Measurements from ENCODE around the gene FOXP1. TPM values are rescaled to one million over a fixed set of nuclear protein-coding genes. Genes with fewer than 3 reads are reported as not detected.

Gene FOXP1
- total RNA-seq, 4 donors from 2014 or later: 13.2 to 46.6 (median 29.2) TPM

DNA sequence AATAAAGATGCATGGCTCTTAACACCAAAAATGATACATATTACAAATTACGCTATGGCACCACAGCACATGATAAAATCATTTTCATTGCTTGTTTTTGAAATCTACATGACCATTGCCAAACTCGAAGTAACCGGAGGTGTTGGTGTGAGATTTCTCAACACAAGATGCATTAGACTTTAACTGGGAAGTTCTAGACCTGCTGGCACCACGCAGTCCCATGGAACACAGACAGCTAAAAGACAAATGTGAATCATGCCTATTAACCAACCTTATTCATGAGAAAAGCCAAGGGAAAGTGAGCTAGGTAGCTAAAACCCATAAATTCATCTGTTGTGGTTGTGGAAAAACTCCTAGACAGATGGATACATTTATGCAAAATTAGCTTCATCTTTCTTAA lies 595.4 kb downstream of the FOXP1 start:
- intact Hi-C loops (cut with DNase I; ENCODE audit: low total_unique reads) (no loop called here), in situ Hi-C loops (cut with MboI; ENCODE audit: low sequenced_read_pairs in 4 of 4) (loop anchor here in 1 of 4 donors (10.0 to 25.0 kb wide), 2 partner anchors 67 to 599 kb away; partner anchors contain the start of gene FOXP1)
- ATAC-seq (peak in 1 of 2 donors; percentile 31), DNase-seq (no peak)
- Histone ChIP-seq H3K4me3 (no peak overlapping the region), H3K36me3 (peaks cover 0 to 20% of the 10 kb centered on the region in 2 donors), H3K4me1 (peaks cover 41 to 49% of the 10 kb centered on the region in 2 donors), H3K27ac (peak overlapping the region in 2 of 4 donors; percentile 26 to 56), H3K9me3 (no peaks in the 10 kb centered on the region), H3K27me3 (no peaks in the 10 kb centered on the region)
- TF ChIP-seq POLR2A (IDR thresholded peaks at IDR 0.05): no peak
- TF ChIP-seq, protein P1, sequence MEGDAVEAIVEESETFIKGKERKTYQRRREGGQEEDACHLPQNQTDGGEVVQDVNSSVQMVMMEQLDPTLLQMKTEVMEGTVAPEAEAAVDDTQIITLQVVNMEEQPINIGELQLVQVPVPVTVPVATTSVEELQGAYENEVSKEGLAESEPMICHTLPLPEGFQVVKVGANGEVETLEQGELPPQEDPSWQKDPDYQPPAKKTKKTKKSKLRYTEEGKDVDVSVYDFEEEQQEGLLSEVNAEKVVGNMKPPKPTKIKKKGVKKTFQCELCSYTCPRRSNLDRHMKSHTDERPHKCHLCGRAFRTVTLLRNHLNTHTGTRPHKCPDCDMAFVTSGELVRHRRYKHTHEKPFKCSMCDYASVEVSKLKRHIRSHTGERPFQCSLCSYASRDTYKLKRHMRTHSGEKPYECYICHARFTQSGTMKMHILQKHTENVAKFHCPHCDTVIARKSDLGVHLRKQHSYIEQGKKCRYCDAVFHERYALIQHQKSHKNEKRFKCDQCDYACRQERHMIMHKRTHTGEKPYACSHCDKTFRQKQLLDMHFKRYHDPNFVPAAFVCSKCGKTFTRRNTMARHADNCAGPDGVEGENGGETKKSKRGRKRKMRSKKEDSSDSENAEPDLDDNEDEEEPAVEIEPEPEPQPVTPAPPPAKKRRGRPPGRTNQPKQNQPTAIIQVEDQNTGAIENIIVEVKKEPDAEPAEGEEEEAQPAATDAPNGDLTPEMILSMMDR (IDR thresholded peaks at IDR 0.05 in 4 of 5, conservative IDR thresholded peaks at IDR 0.05 in 1 of 5): no peak

- Histone ChIP-seq H3K9me3 (no peaks in the 10 kb centered on the region), H3K27me3 (no peaks in the 10 kb centered on the region), H3K4me3 (no peak overlapping the region), H3K27ac (no peak overlapping the region), H3K36me3 (peaks cover 0 to 20% of the 10 kb centered on the region in 2 donors), H3K4me1 (peaks cover 47 to 50% of the 10 kb centered on the region in 2 donors)
- ATAC-seq (no peak), DNase-seq (no peak)
- no peak for TF ChIP-seq POLR2A (IDR thresholded peaks at IDR 0.05)
- TF ChIP-seq, protein P1 (IDR thresholded peaks at IDR 0.05 in 4 of 5, conservative IDR thresholded peaks at IDR 0.05 in 1 of 5): no peak
- intact Hi-C loops (cut with DNase I; ENCODE audit: low total_unique reads) (no loop called here), in situ Hi-C loops (cut with MboI; ENCODE audit: low sequenced_read_pairs in 4 of 4) (loop anchor here in 1 of 4 donors (10.0 to 25.0 kb wide), 2 partner anchors 69 to 602 kb away; partner anchors contain the start of gene FOXP1)
Measured at GRCh38 chr3:70985572-70985971, 598.0 kb downstream of the FOXP1 start.

GRCh38 chr3:70984776-70985482 lies 598.6 kb downstream of the FOXP1 start:
- DNase-seq (no peak), ATAC-seq (no peak)
- TF ChIP-seq POLR2A (IDR thresholded peaks at IDR 0.05): no peak
- TF ChIP-seq, protein P1 (IDR thresholded peaks at IDR 0.05 in 4 of 5, conservative IDR thresholded peaks at IDR 0.05 in 1 of 5): no peak
- intact Hi-C loops (cut with DNase I; ENCODE audit: low total_unique reads): no loop called here
- peaks cover 0 to 20% of the 10 kb centered on the region in 2 donors for H3K36me3 ChIP-seq
- in situ Hi-C loops (cut with MboI; ENCODE audit: low sequenced_read_pairs in 4 of 4): loop anchor here in 1 of 4 donors (10.0 to 25.0 kb wide), 2 partner anchors 70 to 602 kb away; partner anchors contain the start of gene FOXP1
- peak overlapping the region in 2 of 4 donors; percentile 78 to 81 for H3K27ac ChIP-seq
- H3K27me3 ChIP-seq: no peaks in the 10 kb centered on the region
- H3K9me3 ChIP-seq: no peaks in the 10 kb centered on the region
- peaks cover 46 to 47% of the 10 kb centered on the region in 2 donors for H3K4me1 ChIP-seq
- H3K4me3 ChIP-seq: no peak overlapping the region

DNA sequence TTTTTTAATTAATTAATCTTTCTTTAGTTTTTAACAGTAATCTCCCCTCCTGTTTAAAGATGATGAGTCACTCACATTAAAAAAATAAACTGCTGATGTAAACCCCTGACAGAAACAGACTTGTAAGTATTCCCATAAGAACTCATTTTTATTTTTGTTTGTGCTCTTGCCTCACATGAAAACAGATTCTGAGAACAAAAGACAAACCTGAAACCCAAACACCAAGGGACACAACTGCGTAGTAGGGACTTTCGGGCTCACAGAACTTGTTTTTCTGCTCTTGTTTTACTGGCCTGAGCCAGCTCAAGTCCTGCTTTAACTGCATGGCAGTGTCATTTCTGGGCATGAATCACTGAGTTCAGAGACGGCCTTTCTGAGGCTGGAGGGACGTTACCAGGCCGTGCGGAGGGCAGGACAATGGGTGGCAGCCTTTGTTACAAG lies 600.8 kb downstream of the FOXP1 start:
- DNase-seq: peak; percentile 17 to 46
- Histone ChIP-seq H3K4me1 (peaks cover 30 to 38% of the 10 kb centered on the region in 2 donors), H3K4me3 (peak overlapping the region; percentile 3 to 18 (median 8)), H3K27me3 (no peaks in the 10 kb centered on the region), H3K36me3 (peaks cover 0 to 20% of the 10 kb centered on the region in 2 donors), H3K27ac (peak overlapping the region; percentile 78 to 81 (median 80)), H3K9me3 (no peaks in the 10 kb centered on the region)
- ATAC-seq: peak; percentile 80 to 83
- in situ Hi-C loops (cut with MboI; ENCODE audit: low sequenced_read_pairs in 4 of 4): loop anchor here in 1 of 4 donors (10.0 to 25.0 kb wide), 2 partner anchors 72 to 605 kb away; partner anchors contain the start of gene FOXP1
- intact Hi-C loops (cut with DNase I; ENCODE audit: low total_unique reads): no loop called here
- TF ChIP-seq POLR2A (IDR thresholded peaks at IDR 0.05): no peak
- TF ChIP-seq, protein P1 (IDR thresholded peaks at IDR 0.05 in 4 of 5, conservative IDR thresholded peaks at IDR 0.05 in 1 of 5): no peak
